ENCODE results near the gene CEP290.
"Not testable (repeated sequence)": the region's sequence is repeated elsewhere in the genome, so short reads cannot be mapped to it uniquely, and the experiment has no call there.

The CEP290 gene

DNA sequence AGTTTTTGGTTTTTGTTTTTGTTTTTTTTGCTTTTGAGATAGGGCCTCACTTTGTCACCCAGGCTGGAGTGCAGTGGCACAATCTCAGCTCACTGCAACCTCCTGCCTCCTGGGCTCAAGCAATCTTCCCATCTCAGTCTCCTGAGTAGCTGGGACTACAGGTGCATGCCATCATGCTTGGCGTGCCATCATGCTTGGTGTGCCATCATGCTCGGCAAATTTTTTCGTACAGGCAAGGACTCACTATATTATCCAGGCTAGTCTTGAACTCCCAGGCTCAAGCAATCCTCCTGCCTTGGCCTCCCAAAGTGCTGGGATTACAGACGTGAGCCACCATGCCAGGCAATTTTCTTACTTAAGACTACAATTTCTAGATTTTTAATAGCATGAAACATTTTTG, 2.2 kb downstream of the CEP290 start:
- not testable (repeated sequence) for DNase-seq

DNA sequence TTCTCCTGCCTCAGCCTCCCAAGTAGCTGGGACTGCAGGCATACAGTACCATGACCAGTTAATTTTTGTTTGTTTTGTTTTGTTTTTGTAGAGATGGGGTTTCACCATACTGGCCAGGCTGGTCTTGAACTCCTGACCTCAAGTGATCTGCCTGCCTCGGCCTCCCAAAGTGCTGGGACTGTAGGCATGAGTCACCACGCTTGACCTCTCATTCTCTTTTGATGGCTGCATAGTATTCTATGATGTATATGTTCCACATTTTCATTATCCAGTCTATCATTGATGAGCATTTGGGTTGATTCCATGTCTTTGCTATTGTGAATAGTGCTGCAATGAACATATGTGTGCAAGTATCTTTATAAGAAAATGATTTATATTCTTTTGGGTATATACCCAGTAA, 8.7 kb downstream of the CEP290 start:
- not testable (repeated sequence) for DNase-seq

DNA sequence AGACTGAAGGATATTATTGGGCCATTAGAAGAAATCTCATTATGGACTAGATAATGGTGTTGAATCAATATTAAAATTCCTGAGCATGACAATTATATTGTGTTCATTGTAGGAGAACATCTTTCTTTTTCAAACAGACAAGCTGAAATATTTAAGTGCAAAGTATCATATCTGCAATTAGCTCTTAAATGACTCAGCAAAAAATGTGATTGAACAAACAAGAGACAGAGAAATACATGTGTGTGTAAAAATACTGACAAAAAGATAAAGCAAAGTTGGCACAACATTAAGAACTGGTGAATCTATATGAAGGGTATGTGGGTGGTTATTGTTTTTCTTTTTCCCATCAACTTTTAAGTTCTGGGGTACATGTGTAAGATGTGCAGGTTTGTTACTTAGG, 9.5 kb downstream of the CEP290 start:
- no peak for DNase-seq

- DNase-seq: no peak
Observed at GRCh38 chr12:88127855-88128254, 14.0 kb downstream of the CEP290 start.

GRCh38 chr12:88127099-88127498, 14.8 kb downstream of the CEP290 start:
- DNase-seq: no peak

DNA sequence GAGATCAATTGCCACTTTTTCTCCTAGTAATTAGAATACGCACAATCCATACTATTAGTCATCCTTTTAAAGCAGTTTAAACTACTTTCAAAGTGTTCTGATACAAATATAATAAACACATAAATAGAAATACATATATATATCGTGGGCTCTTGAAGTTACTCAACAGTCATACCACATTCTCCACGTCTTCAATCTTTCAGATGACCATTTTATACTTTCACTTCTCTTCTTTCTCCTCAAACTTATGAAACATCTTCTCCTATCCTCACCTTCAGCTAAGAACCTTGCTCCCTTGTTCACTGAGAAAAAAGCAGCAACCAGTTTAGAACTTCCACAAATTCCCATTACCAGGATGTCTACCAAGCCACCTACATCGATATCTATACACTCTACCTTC, 19.2 kb downstream of the CEP290 start:
- no peak for DNase-seq

DNA sequence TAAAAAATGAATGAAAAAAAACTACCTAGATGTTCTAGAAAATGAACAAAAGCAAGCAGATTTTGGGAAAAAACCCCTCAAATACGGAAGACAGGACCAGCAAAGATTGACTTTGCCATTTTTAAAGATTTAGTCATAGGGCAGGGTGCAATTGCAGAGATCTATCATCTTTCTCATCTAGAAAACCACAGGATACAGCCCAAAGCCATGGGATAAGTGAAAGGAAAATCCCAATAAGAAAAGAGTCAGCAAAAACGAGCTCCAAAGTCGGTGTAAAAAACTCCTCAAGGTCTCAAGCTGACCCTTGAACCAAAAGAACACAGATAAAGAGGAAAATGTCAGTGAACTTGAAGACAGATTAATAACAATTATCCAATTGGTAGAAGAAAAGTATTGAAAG, 28.0 kb downstream of the CEP290 start:
- no peak for DNase-seq

DNA sequence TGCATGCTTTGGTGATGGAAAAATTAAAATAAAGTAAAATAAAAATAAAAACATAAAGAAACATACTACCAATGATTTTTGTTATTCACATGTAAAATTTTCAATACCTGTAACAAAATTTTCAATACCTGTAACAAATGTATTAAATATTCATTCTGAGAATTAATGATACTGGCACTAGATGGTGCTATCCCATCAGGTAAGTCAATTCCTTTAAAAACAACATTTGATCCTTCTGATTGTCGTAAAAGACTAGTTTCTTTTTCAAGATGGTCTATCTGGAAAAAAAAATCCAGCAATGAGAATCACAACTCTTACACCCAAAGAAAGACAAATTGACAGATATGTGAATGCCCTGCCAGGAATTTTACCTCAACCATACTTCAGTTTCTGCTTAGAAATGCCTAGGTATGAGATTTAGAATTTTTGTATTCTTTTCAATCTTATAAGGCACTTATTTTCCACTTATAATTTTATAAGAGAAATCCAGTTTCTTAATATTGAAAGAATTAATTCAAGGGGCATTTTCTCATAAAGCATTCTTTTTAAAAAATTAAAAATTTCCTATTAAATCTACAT, 30.7 kb downstream of the CEP290 start:
- peak; percentile 24 for DNase-seq

GRCh38 chr12:88108021-88108420, 33.9 kb downstream of the CEP290 start:
- no peak for DNase-seq

DNA sequence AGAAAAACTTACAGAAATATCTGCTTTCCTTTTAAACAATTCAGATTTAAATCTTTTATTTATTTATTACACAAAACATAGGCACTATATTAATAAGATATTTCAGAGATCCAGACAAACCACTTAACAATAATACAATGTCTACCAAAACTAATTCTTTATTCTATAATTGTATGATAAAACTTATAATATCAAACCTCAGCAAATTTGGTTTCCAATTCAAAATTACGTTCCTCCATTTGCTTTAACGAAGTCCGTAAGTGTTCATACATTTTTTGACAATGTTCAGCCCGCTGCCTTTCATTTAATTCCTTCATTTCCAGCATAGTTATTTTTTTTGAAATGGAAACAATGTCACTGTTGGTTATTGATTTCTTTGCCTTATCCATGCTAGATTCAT, 48.3 kb downstream of the CEP290 start:
- DNase-seq: no peak

DNA sequence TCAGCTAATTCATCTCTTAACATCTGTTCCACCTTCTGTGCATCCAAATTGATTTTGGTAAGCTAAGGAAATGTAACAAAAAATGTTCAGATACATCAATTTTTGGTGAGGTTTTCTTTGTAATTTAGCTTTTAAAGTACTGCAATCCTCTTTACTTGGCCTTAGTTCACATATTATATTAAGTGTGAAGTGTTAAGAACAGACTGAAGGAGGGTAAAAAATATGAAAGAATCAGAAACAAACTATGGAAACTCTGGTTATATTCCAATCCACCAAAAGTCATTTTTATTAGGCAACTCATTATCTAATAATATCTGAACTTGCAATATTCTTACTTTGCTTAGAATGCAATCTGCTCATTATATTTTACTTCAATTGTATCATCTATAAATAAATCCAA, 49.1 kb downstream of the CEP290 start:
- DNase-seq: no peak

DNA sequence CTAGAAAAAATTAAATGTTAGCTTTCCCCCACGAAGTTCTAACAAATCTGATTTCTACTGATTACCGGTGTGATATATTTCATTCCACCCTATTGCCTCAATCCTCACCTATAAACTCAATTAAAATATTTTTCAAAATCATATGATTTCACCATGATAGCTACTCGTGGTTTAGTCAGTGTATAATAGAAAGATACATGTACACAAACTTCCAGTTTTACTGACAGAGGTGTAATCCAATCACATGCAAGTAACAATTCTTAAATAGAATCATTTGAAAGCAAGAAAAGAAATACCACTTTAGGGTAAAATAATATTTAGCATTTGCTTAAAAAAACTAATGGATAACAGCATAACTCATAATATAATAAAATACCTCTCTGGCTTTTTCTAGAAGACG, 57.7 kb downstream of the CEP290 start:
- DNase-seq: no peak

DNA sequence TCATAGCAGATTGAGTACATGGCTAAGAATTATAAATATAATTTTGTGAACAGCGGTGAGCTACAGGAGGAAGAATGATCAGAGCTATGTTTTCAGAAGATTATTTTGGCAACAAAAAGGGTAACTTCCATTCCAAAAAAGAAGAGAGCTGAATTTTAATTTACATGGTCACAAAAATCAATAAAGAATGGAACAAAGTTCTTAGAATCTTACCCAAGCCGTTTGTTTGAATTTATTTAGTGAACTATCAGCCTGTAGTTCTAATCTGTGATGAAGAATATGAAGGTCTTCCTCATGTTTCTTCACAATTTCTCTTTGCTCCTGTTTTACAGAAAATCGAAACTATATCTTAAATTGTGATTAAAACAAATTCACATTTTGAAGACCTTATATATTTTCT, 58.3 kb downstream of the CEP290 start:
- DNase-seq: no peak

- DNase-seq: no peak
Observed at GRCh38 chr12:88081247-88081646, 60.6 kb downstream of the CEP290 start.

- DNase-seq: no peak
Observed at GRCh38 chr12:88067301-88067700, 74.6 kb downstream of the CEP290 start.

DNA sequence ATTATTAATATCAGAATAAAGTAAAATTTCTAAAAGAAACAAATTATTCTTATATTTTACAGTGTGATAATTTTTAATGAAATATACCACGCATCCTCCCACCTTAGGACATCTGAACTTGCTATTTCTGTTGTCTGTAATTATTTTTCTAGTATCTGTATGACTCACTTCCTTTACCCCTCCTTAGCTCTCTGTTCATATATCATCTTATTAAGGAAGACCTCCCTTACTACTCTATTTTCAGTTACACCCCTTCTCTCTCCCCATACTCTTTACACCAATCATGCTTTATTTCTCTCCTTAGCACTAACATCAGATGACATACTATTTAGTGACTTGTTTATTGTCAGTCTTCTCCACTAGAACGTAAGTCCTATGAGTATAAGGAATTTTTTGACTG, 78.5 kb downstream of the CEP290 start:
- no peak for DNase-seq

DNA sequence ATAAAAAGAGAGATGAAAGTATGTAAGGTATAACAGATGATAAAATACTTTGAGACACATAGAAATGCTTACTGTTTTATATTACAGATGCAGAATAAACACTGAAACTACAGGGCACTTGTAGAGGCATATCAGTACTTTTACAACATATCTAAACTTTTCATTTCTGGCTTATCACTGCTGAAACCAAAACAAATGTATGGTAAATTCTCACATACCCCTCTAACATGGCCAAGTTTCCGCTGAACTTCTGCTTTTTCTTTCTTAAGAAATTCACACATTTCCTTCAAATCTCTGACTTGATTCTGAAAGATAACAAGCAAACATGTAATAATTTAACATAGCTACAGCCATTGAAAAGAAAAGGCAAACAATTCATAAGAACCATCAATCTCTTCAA, 79.4 kb downstream of the CEP290 start:
- no peak for DNase-seq

GRCh38 chr12:88058719-88059077, 83.2 kb downstream of the CEP290 start:
- DNase-seq: no peak

- DNase-seq: no peak
Observed at GRCh38 chr12:88057994-88058718, 83.7 kb downstream of the CEP290 start.

DNA sequence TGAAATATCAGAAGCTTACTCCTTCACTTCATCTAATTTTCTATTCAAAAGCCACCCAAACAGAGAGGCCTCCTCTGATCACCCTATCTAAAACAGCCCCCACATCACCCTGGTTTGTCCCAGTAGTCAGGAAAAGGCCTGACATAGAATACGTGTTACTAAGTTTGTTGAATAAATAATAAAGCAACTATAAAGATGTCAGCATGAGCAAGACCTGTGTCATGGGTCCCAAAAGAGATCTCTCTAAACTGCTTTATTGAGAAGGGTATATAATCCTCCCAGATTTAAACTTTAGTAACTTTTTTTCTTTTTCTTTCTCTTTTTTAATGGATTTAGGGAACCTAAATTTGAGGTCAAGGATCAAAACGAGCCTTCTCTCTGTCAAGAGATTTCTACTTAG, 85.3 kb downstream of the CEP290 start:
- DNase-seq: no peak

DNA sequence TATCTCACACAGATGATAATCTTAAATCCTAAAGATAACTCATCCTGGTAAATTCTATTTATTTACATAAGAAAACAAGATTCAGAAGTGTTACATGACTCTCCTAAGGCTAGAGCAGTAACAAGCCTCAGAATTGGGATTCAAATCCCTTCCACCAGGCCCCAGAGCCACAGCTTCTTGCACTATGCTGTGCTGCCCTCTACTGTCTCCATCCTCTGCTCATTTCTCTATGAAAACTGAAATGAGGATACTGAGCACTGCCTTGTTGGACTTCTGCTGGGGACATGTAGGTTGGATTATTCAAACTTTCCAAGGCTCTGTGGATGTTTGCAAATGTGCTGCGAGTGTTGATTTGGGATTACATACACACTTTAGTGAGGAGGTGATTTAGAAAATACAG, 89.2 kb downstream of the CEP290 start:
- DNase-seq: peak; percentile 30

DNA sequence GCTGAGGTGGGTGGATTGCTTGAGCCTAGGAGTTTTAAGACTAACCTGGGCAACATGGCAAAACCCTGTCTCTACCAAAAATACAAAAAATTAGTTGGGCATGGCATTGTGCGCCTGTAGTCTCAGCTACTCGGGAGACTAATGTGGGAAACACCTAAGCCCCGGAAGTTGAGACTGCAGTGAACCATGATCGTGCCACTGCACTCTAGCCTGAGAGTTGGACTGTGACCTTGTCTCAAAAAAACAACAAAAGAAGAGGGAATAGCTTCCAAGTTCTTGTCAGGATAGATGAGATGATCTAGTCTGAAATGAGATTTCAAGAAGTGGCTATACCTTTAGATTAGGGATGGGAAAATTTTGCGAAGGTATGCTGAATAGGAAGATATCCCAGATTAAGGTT, 97.9 kb downstream of the CEP290 start:
- no peak for DNase-seq

DNA sequence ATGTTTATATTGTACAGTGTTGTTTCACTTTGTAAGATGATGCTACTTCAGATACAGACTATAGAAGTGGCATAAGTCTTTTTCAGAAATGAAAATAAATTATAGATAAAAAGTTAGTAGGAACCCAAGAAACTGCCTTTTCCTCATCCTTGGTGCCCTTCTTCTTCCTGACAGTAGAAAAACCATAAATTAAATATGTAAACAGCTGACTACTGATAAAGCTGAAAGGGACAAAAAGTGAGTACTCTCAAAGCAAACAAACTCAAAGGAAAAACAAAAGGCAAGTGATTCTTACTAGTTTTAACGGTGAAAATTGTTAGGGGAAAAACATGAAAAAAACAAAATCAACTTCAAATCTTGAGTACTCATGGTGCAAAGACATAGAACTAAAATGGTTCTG, 104.1 kb downstream of the CEP290 start:
- DNase-seq: no peak

DNA sequence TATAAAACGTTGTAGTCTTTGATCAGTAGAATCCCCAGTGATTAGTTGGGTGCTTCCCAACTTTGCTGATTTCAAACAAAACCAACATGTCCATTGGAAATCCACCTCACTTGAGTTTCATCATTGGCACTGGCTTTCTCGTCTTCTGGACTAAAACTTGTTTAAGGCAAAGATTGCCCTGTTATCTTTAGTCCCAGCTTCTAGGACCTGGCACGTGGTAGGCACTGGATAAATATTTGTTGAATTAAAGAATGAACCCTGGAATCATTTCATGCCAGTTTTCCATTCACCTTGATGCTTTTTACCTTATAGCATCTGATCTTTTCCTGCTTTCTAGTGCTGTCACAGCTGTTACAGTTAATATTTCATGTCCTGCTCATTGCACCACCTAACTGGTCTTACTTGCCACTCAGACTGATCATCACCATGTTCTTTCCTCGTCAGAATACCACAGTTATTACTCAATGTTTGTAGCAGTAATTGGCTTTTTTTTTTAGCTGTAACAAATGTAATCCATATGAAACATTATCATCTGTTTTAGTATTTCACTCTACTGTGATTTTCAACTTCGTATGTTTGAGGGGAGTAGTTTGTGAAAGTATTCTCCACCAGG, 105.4 kb downstream of the CEP290 start:
- no peak for DNase-seq

- no peak for DNase-seq
Observed at GRCh38 chr12:88035907-88036289, 106.0 kb downstream of the CEP290 start.
